ENCODE measurements around the gene SPA17. TPM values are rescaled to one million over a fixed set of nuclear protein-coding genes. Genes with fewer than 3 reads are reported as not detected.

Gene SPA17
- total and polyA plus RNA-seq, 2 of the 4 experiments (the other 2 are of a cell fraction) = 9.9 to 10.6 TPM

DNA sequence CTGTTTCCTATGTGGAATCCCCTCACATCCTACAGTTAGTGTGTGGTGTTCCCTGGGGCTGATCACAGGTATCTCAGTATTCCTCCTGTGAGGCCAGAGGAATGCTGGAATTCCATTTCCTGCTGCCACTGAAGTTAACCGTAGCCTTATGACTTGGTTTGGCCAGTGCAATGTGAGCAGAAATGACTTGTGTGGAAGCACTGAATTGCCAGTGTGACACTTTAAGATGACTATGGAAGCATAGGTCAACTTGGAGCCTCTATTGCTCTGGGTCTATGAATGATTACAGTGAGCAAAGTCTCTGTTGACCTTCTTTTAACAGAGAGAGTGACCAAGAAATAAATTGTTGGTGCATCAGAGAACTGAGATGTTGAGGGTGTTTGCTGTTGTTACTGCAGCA lies 34.5 kb upstream of the SPA17 start:
- Histone ChIP-seq H2AFZ (replicated peaks; ENCODE audit: low read length, poor library complexity) (no peak overlapping the region), H3K9me1 (ENCODE audit: insufficient read depth, low read length) (peaks cover 4% of the 10 kb centered on the region; the same call in 1 of the 2 replicates), H3K4me2 (ENCODE audit: low read depth, low read length) (no peak overlapping the region), H3K36me3 (ENCODE audit: control insufficient read depth, insufficient read depth, low read length) (peaks cover 15% of the 10 kb centered on the region), H3K14ac (replicated peaks; ENCODE audit: low read depth, low read length) (no peak overlapping the region), H3K4me3 (ENCODE audit: insufficient read depth, low read depth, low read length) (no peak overlapping the region), H2AK9ac (replicated peaks; ENCODE audit: low read depth, low read length, poor library complexity) (no peak overlapping the region), H3K23ac (ENCODE audit: low read depth, low read length) (no peak overlapping the region), H3K79me1 (ENCODE audit: low read depth in 1 of 2, low read length in 2 of 2) (no peaks in the 10 kb centered on the region), H2BK120ac (ENCODE audit: low read depth, low read length) (no peak overlapping the region), H3K18ac (ENCODE audit: low read depth, low read length) (no peak overlapping the region), H2AK5ac (ENCODE audit: low read depth, low read length) (no peak overlapping the region), H3K27ac (ENCODE audit: insufficient read depth, low read length) (no peak overlapping the region), H2BK20ac (ENCODE audit: low read depth, low read length) (no peak overlapping the region), H4K91ac (ENCODE audit: insufficient read depth, low read depth, low read length) (no peak overlapping the region), H4K8ac (ENCODE audit: low read depth in 2 of 2, low read length in 2 of 2) (no peak overlapping the region), H4K20me1 (ENCODE audit: insufficient read depth, low read length) (no peaks in the 10 kb centered on the region; the same call in 1 of the 2 replicates), H2BK15ac (ENCODE audit: low read depth, low read length) (no peak overlapping the region), H3K4me1 (ENCODE audit: control insufficient read depth, insufficient read depth, low read length) (peaks cover 4% of the 10 kb centered on the region), H3K56ac (ENCODE audit: extremely low read depth, insufficient read depth, low read length) (no peak overlapping the region), H3K4ac (ENCODE audit: low read depth, low read length) (no peak overlapping the region), H4K5ac (ENCODE audit: low read depth, low read length) (no peak overlapping the region), H3K27me3 (ENCODE audit: control insufficient read depth, insufficient read depth, low read length) (no peaks in the 10 kb centered on the region), H3K9me3 (ENCODE audit: control insufficient read depth, insufficient read depth, low read length) (no peaks in the 10 kb centered on the region), H2BK5ac (ENCODE audit: low read depth, low read length, poor library complexity, severe bottlenecking) (no peak overlapping the region), H3K9ac (ENCODE audit: low read depth, low read length) (no peak overlapping the region)
- BruUV-seq (replicated peaks) = no TSS peak
- DNase-seq (no peak), ATAC-seq (ENCODE audit: low read depth) (no peak)
- intact Hi-C loops (cut with micrococcal nuclease) (no loop called here), dilution Hi-C loops (cut with HindIII; ENCODE audit: low sequenced_read_pairs, unreplicated experiment) (no loop called here), in situ Hi-C loops (cut with MboI; ENCODE audit: low sequenced_read_pairs) (loop anchor here (25.0 kb wide), 1 partner anchor 948 kb away; the partner anchor contains the start of gene STT3A)
- ChIA-PET POLR2A (ENCODE audit: unreplicated experiment) (no interaction called here), CTCF (no interaction called here)
- 88% methylated on average over 1 of the region's 1 CpG; no CpG with 5 or more reads in 1 of the 2 experiments for WGBS, 2 experiments (ENCODE audit: extremely low coverage in 2 of 2, insufficient read length in 1 of 2)
- no peak for TF ChIP-seq CHD1 (IDR thresholded peaks at IDR 0.05; ENCODE audit: low read depth, low read length)
- no peak for TF ChIP-seq SMC3 (IDR thresholded peaks at IDR 0.05; ENCODE audit: low read depth, low read length)
- no peak for TF ChIP-seq CEBPB (IDR thresholded peaks at IDR 0.05; ENCODE audit: low read depth, low read length)
- no peak for TF ChIP-seq FOS (IDR thresholded peaks at IDR 0.05; ENCODE audit: low read depth, low read length)
- TF ChIP-seq, protein P1, sequence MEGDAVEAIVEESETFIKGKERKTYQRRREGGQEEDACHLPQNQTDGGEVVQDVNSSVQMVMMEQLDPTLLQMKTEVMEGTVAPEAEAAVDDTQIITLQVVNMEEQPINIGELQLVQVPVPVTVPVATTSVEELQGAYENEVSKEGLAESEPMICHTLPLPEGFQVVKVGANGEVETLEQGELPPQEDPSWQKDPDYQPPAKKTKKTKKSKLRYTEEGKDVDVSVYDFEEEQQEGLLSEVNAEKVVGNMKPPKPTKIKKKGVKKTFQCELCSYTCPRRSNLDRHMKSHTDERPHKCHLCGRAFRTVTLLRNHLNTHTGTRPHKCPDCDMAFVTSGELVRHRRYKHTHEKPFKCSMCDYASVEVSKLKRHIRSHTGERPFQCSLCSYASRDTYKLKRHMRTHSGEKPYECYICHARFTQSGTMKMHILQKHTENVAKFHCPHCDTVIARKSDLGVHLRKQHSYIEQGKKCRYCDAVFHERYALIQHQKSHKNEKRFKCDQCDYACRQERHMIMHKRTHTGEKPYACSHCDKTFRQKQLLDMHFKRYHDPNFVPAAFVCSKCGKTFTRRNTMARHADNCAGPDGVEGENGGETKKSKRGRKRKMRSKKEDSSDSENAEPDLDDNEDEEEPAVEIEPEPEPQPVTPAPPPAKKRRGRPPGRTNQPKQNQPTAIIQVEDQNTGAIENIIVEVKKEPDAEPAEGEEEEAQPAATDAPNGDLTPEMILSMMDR (conservative IDR thresholded peaks at IDR 0.05; ENCODE audit: low read depth, low read length) = no peak
- TF ChIP-seq MAZ (IDR thresholded peaks at IDR 0.05; ENCODE audit: borderline replicate concordance, low read depth, low read length) = no peak
- TF ChIP-seq, protein P2, sequence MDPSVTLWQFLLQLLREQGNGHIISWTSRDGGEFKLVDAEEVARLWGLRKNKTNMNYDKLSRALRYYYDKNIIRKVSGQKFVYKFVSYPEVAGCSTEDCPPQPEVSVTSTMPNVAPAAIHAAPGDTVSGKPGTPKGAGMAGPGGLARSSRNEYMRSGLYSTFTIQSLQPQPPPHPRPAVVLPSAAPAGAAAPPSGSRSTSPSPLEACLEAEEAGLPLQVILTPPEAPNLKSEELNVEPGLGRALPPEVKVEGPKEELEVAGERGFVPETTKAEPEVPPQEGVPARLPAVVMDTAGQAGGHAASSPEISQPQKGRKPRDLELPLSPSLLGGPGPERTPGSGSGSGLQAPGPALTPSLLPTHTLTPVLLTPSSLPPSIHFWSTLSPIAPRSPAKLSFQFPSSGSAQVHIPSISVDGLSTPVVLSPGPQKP (IDR thresholded peaks at IDR 0.05; ENCODE audit: borderline replicate concordance, low read depth, low read length) = no peak
- no peak for TF ChIP-seq RFX5 (IDR thresholded peaks at IDR 0.05; ENCODE audit: low read depth, low read length)
